ENCODE measurements around the gene SP110. TPM values are rescaled to one million over a fixed set of nuclear protein-coding genes. Genes with fewer than 3 reads are reported as not detected.

The SP110 gene
- total RNA-seq, 3 donors from 2014 or later = 17.4 to 23.0 (median 22.9) TPM

DNA sequence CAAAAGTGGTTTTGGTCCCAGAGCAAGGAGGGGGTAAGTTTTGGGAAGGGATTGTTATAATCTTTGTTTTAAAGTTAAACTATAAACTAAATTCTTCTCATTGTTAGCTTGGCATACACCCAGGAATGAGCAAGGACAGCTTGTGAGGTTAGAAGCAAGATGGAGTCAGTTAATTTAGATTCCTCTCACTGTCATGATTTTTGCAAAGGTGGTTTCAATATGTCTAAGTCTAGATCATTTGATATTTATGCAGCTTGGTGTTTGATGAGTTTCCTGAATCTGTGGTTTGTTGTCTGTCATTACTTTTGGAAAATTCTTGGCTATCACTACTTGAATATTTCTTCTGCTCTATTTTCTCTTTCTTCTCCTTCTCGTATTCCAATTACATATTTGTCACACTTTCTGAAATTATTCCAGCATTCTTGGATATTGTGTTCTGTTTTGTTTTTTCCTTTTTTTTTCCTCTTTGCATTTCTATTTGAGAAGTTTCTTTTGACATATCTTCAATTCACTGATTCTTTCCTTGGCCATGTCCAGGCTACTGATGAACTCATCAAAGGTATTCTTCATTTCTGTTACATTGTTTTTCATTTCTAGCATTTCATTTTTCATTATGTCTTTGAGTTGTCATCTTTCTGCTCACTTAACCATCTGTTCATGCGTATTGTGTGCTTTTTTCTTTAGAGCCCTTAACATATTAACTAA lies 10.9 kb upstream of the SP110 start:
- no peak for DNase-seq
- no peak for TF ChIP-seq CTCF (IDR thresholded peaks at IDR 0.05)
- no peak overlapping the region for H3K4me3 ChIP-seq
- no peaks in the 10 kb centered on the region for H3K4me1 ChIP-seq (ENCODE audit: low read depth)
- H3K36me3 ChIP-seq (ENCODE audit: low read depth) = no peaks in the 10 kb centered on the region
- no peaks in the 10 kb centered on the region for H3K9me3 ChIP-seq
- no peak for ATAC-seq
- intact Hi-C loops (cut with DNase I, micrococcal nuclease) = no loop called here

DNA sequence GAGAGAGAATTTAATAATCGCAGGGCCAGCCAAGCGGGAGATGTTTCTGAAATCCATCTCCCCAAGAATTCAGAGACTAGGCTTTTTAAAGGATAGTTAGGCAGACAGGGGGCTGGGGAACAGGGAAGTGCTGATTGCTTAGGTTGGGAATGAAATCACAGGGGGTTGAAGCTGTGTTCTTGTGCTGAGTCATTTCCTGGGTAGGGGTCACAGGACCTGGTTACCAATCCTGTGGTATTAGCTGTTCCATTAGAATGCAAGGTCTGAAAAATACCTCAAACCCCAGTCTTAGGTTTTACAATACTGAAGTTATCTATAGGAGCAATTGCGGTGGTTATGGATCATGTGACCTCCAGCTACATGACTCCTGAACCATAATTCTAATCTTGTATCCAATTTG lies 10.3 kb upstream of the SP110 start:
- DNase-seq (no peak), ATAC-seq (no peak)
- Histone ChIP-seq H3K4me1 (ENCODE audit: low read depth) (no peaks in the 10 kb centered on the region), H3K9me3 (no peaks in the 10 kb centered on the region), H3K36me3 (ENCODE audit: low read depth) (no peaks in the 10 kb centered on the region), H3K4me3 (no peak overlapping the region)
- intact Hi-C loops (cut with DNase I, micrococcal nuclease) = no loop called here
- no peak for TF ChIP-seq CTCF (IDR thresholded peaks at IDR 0.05)

DNA sequence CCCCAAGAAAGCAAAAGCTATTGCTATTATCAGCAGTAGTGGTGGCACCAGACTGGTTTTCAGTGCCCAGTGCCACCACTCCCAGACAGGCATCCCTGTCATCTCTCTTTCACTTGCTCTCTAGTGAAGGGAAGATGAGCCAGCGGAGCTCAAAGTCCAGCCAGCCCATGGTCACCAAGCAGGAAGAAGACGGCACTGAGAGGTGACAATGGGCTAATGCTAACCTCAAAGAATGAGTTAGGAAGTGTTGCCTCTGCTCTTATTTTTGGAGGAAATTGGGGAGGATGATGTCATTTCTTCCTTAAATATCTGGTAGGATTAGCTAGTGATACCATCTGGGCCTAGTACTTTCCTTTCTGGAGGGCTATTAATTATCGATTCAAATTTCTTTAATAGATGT lies 7.4 kb upstream of the SP110 start:
- H3K36me3 ChIP-seq (ENCODE audit: low read depth) = no peaks in the 10 kb centered on the region
- ATAC-seq = no peak
- no peaks in the 10 kb centered on the region for H3K4me1 ChIP-seq (ENCODE audit: low read depth)
- no peak for DNase-seq
- TF ChIP-seq CTCF (IDR thresholded peaks at IDR 0.05) = no peak
- no peaks in the 10 kb centered on the region for H3K9me3 ChIP-seq
- intact Hi-C loops (cut with DNase I, micrococcal nuclease) = no loop called here
- H3K4me3 ChIP-seq = no peak overlapping the region

DNA sequence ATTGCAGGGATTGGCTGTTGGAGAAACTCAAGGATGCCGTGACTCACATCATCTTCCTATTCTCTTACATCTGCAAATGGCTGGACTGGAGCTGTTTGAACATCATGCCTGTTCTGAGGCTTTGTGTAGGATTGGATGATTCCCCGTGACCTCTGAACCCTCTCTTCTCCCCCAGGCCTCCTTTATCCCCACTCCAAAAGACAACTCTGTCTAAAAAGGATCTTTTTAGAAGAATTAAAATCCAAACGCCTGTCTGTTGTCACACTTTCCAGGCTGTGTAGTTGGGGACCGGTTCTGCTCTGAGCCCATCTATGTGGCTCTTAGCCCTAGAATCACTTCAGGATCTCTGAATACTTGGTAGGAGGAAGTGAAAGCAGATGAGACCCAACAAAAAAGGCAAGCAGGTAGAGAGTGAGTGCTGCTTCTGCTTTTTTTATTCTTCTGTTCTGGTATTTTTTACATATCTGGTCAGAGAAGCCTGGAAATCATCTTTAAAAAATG lies 6.3 kb upstream of the SP110 start:
- Histone ChIP-seq H3K4me3 (no peak overlapping the region), H3K36me3 (ENCODE audit: low read depth) (no peaks in the 10 kb centered on the region)
- DNase-seq = no peak

GRCh38 chr2:230225486-230225885 lies 5.7 kb upstream of the SP110 start, which contains the start of gene SP140:
Gene SP140, plus strand, starts transcription at chr2:230225736. Its CDS starts 109 bp downstream, at chr2:230225845.
- H3K36me3 ChIP-seq (ENCODE audit: low read depth) = no peaks in the 10 kb centered on the region
- TF ChIP-seq CTCF (IDR thresholded peaks at IDR 0.05) = no peak
- intact Hi-C loops (cut with DNase I, micrococcal nuclease) = no loop called here
- no peaks in the 10 kb centered on the region for H3K4me1 ChIP-seq (ENCODE audit: low read depth)
- no peaks in the 10 kb centered on the region for H3K9me3 ChIP-seq
- H3K4me3 ChIP-seq = no peak within 1 kb of the TSS
- ATAC-seq (peak; percentile 92), DNase-seq (peak; percentile 43 to 80 (median 64))

More for the DNA sequence above, 6.3 kb upstream of the SP110 start:
- intact Hi-C loops (cut with DNase I, micrococcal nuclease) = no loop called here
- no peak for TF ChIP-seq CTCF (IDR thresholded peaks at IDR 0.05)
- H3K4me1 ChIP-seq (ENCODE audit: low read depth) = no peaks in the 10 kb centered on the region
- H3K9me3 ChIP-seq = no peaks in the 10 kb centered on the region
- peak; percentile 71 for ATAC-seq
